Iris pigment epithelial cell (primary cell): ENCODE data around the gene SBNO1.
"Not testable (repeated sequence)": the region's sequence is repeated elsewhere in the genome, so short reads cannot be mapped to it uniquely, and the experiment has no call there.

ENCODE experiments used
- DNase-seq: peaks from one replicate; pipeline ENCODE4 v3.0.0-alpha.2; 2011; ENCODE audit warnings: low read depth

The SBNO1 gene

DNA sequence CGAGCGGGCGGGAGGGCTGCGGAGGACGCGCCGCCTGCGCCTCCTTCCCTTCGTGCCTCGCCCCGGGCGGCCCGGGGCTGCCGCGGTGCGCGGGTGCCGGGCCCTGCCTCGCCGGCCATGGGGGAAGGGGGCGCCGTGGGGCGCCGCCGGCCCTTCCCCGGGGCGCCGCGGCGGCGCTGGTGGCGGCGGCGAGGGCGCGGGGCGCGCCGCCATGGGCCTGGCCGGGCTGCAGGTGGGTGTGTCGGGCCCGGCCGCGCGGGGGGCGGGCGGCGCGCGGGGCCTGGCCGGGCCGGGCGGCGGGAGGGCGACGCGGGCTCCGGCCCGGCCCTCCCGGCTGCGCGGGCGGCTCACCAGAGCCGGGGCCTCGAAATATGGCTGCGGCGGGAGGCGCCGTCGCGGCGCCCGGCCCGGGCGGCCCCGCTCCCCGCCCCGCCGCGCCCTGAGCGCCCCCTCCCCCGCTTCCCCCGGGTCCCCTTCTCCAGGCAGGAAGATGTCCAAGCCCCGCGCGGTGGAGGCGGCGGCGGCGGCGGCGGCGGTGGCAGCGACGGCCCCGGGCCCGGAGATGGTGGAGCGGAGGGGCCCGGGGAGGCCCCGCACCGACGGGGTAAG is 24.4 kb upstream of the SBNO1 start:
- no peak for DNase-seq

DNA sequence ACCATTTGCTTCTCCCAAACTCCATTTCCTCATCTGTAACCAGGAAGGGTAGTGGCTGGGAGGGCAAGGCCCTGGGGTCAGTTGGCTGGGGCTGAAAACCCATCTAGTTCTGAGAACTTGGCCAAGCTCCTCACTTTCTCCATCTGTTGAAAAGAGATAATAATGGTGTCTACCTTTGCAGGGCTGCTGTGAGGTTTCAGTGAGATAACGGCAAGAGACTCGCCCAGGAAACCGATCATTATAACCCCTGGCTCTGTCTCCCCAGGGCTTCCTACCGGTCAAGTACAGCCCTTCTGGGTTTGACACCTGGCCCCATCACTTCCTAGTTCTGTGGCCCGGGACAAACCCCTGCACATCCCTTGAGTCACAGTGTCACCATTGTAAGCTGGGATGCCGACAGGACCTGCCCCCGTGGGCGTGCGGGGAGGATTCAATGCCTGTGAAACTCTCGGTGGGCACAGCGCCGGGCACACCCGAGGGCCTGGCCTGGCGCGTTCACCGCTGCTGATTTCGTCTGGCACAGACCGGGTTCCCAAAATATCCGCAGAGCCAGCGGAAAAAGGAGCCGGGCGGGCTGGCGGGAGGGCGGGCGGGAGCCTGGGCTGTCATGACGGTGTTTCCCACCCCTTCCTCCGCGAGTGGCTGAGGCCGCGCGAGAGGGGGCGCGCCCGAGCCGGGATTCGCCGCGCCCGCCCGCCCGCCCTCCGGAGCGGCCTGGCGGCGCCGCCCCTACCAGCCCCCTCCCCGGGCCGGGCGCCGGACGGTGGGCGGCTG is 23.7 kb upstream of the SBNO1 start:
- DNase-seq, result peak; percentile 69

DNA sequence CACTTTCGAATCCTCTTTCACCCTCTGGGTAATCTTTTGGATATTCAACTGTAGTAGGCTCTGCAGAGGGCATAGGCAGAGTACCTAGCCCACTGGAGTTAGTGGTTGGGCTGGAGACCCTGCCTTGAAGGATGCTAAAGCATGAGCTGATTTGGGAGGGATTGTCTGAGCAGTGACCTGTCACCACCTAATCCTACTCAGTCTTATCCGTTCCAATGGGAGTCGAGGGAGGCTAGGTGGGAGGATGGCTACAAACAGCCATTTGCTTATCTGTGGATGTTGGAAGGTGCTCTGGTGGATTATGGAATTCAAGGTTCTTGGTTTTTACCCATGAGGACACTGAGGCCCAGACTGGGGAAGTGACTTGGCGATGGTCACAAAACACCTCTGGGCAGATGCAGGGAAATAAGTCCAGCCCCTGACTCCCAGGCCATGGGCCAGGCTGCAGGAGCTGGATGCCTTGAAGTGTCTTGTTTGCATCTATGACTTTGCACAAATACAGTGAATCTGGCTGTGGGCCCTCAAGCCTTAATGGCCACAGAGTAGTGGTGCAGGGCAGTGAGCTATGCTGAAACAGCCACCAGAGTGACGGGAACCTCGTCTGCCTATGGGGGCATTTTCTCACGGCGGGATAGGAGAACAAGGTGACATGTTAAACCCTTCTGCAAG is 23.0 kb upstream of the SBNO1 start:
- no peak for DNase-seq

DNA sequence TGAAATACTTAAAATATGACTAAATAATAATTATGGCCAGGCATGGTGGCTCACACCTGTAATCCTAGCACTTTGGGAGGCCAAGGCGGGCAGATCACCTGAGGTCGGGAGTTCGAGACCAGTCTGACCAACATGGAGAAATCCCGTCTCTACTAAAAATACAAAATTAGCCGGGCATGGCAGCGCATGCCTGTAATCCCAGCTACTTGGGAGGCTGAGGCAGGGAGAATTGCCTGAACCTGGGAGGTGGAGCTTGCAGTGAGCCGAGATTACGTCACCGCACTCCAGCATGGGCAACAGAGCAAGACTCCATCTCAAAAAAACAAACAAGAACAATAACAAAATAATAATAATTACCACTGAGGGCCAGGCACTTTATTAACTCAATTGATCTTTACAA is 20.9 kb upstream of the SBNO1 start:
- not testable (repeated sequence) for DNase-seq

DNA sequence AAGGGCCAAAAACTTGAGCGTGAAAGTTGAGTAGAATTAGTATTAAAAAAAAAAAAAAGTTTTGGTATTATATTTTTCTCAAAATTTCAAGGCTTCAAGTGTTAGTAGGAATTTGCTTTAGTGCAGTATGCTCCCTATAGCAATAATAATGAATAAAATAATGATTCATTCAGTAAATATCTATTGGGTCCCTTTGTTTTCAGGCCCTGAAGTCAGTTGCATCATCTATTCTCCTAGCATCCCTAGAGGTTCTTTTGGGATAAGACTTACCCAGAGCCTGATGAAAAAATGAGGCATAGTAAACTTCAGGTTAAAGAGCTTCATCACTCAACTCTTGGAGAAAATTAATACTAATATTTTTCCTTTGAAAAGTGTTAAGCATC is 20.3 kb upstream of the SBNO1 start:
- peak; percentile 44 for DNase-seq

DNA sequence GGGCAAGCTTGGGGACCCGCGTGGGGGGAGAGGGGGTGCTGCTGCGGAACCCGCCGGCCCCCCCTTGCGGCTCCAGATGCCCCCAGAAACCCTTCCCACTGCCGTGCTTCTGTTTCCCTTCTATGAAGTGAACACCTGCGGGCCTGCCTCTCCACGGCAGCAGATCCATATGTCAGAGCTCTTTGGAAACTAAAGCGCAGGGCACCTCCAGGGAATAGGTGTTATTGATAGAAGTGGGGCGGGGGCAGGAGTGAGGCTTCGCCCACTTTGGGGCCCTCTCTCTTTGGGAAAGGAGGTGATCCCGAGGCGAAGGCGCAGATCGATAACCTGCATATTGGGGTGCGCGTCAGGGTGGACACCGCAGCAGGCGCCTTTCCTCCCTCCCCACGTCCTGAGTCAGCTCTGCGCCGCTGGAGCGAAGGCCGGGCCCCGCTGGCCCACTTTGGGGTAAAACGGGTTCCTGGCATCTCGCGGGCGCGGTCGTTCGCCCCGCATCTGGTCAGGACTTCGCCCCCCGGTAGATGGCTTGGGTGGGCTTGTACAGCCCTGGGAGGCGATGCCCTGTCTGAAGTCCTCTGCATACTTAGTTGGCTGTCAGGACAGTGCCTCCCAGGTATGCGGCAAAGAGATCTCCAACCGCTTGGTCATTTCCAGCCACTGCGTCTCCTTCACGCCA is 19.8 kb upstream of the SBNO1 start:
- no peak for DNase-seq

DNA sequence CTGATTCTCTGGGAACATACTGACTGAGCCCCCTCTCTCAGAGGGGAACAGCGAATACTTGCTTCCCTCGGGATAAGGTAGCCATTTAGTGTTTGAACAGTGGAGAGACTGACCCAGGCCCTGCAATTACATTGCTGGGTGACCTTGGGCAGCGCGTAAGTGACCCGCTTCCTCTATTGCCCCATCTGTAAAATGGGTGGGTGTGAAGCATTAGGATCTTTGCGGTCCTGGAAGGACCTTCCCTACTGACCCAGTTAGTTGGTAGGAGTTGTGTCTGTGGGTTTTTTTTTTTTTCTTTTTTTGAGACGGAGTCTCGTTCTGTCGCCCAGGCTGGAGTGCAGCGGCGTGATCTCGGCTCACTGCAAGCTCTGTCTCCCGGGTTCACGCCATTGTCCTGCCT is 18.0 kb upstream of the SBNO1 start:
- DNase-seq, result no peak

DNA sequence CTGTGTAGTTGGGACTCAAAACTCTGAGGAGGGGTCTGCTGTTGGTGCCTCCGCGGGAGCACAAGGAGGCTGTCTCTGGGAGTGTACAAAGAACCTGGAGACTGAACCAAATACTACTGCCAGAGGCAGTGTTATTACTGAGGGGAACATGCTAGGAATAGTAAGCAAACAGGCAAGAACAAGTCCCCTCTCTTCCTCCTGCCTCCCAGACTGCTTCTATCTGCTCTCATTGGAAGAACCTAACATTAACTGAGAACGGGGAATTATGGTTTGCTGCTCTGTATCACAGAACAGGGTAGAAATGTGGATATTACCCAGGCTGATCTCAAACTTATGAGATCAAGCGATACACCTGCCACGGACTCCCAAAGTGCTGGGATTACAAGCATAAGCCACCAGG is 14.7 kb upstream of the SBNO1 start:
- DNase-seq, result no peak

DNA sequence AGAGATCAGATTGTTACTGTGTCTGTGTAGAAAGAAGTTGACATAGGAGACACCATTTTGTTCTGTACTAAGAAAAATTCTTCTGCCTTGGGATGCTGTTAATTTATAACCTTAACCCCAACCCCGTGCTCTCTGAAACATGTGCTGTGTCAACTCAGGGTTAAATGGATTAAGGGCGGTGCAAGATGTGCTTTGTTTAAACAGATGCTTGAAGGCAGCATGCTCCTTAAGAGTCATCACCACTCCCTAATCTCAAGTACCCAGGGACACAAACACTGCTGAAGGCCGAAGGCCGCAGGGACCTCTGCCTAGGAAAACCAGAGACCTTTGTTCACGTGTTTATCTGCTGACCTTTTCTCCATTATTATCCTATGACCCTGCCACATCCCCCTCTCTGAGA is 7.8 kb upstream of the SBNO1 start:
- not testable (repeated sequence) for DNase-seq

DNA sequence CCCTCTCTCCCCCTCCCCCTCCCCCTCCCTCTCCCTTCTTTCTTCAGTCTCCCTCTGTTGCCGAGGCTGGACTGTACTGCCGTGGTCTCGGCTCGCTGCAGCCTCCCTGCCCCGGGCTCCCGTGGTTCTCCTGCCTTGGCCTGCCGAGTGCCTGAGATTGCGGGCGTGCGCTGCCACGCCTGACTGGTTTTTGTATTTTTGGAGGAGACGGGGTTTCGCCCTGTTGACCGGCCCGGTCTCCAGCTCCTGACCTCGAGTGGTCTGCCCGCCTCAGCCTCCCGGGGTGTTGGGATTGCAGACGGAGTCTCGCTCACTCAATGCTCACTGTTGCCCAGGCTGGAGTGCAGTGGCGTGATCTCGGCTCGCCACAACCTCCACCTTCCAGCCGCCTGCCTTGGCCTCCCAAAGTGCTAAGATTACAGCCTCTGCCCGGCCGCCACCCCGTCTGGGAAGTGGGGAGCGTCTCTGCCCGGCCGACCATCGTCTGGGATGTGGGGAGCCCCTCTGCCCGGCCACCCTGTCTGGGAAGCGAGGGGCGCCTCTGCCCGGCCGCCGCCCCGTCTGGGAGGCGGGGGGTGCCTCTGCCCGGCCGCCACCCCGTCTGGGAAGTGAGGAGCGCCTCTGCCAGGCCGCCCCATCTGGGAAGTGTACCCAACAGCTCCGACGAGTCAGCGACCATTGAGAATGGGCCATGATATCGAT is 7.2 kb upstream of the SBNO1 start:
- DNase-seq, result not testable (repeated sequence)

DNA sequence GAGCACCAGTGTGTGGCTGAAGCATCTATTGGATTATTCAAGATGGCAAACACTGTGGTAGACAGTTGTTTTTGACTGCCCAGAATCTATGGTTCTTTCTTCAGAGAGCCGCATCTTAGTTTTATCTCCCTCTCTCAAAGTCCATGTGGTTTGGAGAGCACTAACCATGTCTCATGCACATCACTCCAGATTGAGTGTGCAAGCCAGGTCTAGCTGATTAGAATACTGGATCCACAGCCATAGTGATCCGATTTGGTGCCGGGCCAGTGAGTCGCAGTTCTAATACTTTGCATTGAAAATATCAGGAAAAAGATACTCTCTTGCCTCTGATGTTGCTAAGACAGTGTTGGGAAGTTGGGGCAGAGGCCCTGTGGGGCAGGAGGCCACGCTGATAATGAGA is 4.6 kb upstream of the SBNO1 start:
- no peak for DNase-seq

DNA sequence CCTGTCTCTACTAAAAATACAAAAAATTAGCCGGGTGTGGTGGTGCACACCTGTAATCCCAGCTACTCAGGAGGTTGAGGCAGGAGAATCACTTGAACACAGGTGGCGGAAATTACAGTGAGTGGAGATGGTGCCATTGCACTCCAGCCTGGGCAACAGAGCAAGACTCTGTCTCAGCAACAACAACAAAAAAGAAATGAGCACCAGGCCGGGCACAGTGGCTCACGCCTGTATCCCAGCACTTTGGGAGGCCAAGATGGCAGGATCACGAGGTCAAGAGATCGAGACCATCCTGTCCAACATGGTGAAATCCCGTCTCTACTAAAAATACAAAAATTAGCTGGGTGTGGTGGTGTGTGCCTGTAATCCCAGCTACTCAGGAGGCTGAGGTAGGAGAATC is 3.8 kb upstream of the SBNO1 start:
- DNase-seq, result not testable (repeated sequence)

DNA sequence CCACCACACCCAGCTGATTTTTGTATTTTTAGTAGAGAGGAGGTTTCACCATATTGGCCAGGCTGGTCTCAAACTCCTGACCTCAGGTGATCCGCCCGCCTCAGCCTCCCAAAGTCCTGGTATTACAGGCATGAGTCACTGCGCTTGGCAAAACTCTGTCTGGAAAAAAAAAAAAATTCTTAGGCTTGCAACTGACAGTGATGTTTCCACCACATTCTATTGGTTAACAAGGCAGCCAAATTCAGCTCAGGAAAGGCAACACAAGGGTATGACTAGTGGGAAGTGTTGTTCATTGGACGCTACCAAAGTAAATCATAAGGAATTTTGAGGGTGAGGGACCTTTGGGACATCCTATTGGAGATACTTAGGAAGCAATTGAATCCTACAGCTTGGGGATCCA is 2.9 kb upstream of the SBNO1 start:
- DNase-seq, result peak; percentile 34

DNA sequence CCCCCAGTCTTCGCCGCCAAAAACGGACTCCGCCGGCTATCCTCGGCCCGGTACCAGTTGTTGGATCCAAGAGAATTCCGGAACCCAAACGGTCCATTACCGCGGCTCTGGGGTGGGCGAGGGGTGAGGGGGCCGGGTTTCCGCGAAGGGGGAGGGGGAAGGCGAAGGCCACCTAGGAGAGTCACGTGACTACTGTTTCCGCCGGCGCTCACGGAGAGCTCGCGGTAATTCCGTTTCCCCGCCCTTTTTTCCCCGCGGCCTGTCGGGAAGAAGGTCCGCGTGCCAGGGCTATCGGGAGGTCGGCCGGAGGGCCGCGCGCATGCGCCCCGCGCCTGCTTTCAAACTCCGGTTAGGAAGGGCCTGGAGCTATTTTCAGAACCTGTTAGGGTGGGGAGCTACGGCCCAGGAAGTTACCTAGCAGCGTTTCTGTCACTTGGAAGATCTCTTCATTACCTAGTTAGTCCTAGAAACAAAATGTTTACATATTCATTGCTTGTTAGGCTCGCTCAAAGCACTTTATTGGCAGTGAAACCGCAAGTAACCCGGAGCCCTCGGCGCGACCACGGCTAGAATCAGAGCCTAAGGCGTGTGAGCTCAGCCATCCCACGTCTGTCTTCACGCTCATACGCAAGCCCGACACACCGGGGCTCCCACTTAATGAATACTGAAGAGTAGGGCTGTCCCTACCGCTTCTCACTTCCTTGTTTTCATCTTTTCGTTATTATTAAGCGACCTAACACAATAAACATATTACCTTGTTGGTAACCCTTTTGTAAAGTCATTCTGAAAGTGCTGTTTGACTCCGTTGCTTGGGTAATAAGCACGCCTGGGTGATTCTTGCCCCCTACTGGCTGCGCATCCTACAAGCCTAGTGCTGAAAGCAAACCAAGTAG is 624 bp upstream of the SBNO1 start:
- DNase-seq, result peak; percentile 98

DNA sequence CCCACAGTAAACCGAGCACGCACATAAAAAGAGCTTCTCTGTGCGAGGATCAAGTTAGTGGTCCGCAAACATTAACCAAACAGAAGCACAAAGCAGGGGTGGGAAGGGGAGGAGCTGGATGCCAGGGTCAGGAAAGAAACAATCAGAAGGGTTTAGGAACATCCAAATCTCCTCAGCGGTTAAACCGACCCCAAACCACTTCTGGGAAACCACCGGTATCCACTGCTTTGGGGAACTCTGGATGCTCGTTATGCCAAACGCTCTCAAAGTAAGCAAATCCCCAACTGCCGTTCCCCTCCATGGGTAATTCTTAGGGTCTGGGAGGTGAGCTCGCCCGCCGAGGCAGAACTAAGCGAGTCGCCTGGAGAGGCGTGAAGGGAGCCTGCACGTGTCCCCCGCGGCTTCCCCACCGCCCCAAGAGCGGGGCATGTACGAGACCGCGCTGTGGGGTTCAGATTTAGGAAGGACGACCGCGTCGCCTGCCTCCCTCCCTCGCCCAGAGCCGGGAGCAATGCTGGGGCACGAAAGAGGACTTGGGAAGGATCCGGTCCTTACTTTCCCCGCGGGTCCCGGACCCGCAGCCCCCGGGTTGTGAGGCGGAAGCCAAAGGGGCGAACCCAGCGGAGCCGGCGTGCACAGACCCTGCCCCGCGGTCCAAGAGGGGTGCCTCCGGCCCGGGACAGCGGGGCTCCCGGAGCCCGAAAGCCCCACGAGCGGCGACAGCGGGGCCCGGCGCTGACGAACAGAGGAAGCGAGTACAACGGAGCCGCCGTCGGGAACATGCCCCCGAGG is 711 bp downstream of the SBNO1 start:
- no peak for DNase-seq

DNA sequence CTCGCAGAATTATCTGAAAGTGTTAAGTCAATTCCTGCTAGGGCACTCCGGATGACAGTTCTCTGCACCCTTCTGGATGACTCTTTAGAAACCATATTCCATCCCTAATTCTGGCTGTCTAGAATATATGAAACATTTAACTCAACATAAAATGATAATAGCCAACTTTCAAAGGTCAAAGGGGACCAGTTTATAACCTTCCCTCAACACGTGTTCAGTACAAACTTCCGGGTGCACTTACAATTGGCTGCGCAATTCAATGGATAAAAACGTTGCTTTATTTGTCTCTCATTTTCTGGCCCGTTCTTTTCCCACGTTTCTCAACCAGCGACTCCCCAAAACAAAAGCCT is 1.3 kb downstream of the SBNO1 start:
- peak; percentile 45 for DNase-seq

DNA sequence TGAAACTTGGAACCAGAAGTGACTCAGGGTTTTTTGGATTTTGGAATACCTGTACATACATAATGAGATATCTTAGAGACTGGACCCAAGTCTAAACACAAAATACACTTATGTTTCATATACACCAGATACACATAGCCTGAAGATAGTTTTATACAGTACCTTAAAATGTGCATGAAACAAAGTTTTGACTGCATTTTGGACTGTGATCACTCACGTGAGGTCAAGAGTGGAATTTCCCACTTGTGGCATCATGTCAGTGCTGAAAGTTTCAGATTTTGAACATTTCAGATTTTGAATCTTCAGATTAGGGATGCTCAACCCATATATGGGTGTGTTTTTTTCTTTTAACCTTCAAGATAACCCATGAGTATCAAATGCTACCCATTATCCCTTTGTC is 6.6 kb downstream of the SBNO1 start:
- DNase-seq, result no peak

DNA sequence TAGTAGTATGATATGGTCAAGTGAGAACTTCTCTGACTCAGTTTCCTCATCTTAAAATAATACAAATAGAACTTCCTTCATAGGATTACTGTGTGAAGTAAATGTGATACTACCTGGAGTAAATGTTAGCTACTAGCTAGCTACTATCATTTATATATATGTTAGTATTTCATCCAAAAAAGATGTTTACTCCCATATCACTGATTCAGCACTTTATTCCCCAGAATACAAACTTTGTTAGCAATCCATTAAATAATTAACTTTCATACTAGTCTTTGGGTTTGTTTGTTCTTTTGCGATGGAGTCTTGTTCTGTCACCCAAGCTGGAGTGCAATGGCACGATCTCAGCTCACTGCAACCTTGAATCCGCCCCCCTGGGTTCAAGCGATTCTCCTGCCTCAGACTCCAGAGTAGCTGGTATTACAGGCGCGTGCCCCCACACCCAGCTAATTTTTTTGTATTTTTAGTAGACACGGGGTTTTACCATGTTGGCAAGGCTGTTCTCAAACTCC is 8.4 kb downstream of the SBNO1 start:
- no peak for DNase-seq

DNA sequence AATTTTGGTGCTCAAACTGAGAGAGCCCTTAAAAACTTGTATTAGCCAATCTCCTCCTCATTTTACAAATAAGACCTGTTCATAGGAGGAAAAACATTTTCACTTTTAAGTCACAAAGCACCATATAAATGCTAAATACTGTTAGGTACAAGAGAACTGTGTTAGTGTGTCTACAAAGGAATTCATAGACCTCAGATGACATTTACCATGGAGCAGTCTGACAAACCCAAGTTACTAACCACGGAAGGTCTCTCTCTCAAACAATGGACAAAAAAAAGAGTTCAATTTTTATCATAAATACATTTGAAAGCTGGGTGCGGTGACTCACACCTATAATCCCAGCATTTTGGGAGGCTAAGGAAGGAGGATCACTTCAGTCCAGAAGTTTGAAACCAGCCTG is 10.0 kb downstream of the SBNO1 start:
- no peak for DNase-seq

DNA sequence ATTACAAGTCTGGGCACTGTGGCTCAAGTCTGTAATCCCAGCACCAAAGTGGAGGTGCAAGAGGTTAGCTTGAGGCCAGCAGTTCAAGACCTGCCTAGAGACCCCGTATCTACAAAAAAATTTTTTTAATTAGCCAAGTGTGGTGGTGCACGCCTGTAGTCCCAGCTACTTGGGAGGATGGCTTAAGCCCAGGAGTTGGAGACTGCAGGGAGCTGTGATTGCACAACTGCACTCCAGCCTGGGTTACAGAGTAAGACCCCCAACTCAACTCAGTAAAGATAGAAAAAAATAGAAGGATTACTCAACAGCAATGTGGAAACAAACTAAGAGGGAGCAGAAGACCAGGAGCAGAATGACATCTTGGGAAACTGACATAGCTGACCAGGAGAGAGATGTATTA is 13.3 kb downstream of the SBNO1 start:
- no peak for DNase-seq
